Measurements from ENCODE around the gene PRKACG.
"Not testable (repeated sequence)": the region's sequence is repeated elsewhere in the genome, so short reads cannot be mapped to it uniquely, and the experiment has no call there.

The PRKACG gene

GRCh38 chr9:69014013-69014412 lies at the start of gene PRKACG:
Gene PRKACG, minus strand, starts transcription at chr9:69014113. Its CDS starts 21 bp downstream, at chr9:69014092.
- peak within 1 kb of the TSS; percentile 64 for H3K27ac Mint-ChIP-seq
- H3K9me3 Mint-ChIP-seq = no peaks in the 10 kb centered on the region
- H3K4me3 Mint-ChIP-seq = peak within 1 kb of the TSS; percentile 33
- no peaks in the 10 kb centered on the region for H3K36me3 Mint-ChIP-seq (ENCODE audit: low read depth)
- peaks cover 5% of the 10 kb centered on the region for H3K27me3 Mint-ChIP-seq
- H3K4me1 Mint-ChIP-seq (ENCODE audit: low read depth) = peaks cover 39% of the 10 kb centered on the region
- intact Hi-C loops (cut with micrococcal nuclease) = no loop called here

GRCh38 chr9:69062195-69062594 lies 48.3 kb upstream of the PRKACG start:
- Mint-ChIP-seq H3K4me1 (ENCODE audit: low read depth) (no peaks in the 10 kb centered on the region), H3K36me3 (ENCODE audit: low read depth) (peaks cover 45% of the 10 kb centered on the region), H3K27ac (no peak overlapping the region), H3K9me3 (no peaks in the 10 kb centered on the region), H3K27me3 (no peaks in the 10 kb centered on the region), H3K4me3 (no peak overlapping the region)
- intact Hi-C loops (cut with micrococcal nuclease) = no loop called here

- H3K4me1 Mint-ChIP-seq (ENCODE audit: low read depth) = no peaks in the 10 kb centered on the region
- H3K36me3 Mint-ChIP-seq (ENCODE audit: low read depth) = peaks cover 40% of the 10 kb centered on the region
- H3K4me3 Mint-ChIP-seq = no peak overlapping the region
- no peaks in the 10 kb centered on the region for H3K27me3 Mint-ChIP-seq
- H3K27ac Mint-ChIP-seq = no peak overlapping the region
- intact Hi-C loops (cut with micrococcal nuclease) = no loop called here
- H3K9me3 Mint-ChIP-seq = no peaks in the 10 kb centered on the region
Measured at GRCh38 chr9:69060766-69061165, 46.9 kb upstream of the PRKACG start.

GRCh38 chr9:69058101-69058500 lies 44.2 kb upstream of the PRKACG start:
- intact Hi-C loops (cut with micrococcal nuclease) = no loop called here
- Mint-ChIP-seq H3K36me3 (ENCODE audit: low read depth) (peaks cover 40% of the 10 kb centered on the region), H3K9me3 (no peaks in the 10 kb centered on the region), H3K27ac (no peak overlapping the region), H3K27me3 (no peaks in the 10 kb centered on the region), H3K4me1 (ENCODE audit: low read depth) (peaks cover 5% of the 10 kb centered on the region), H3K4me3 (no peak overlapping the region)

GRCh38 chr9:69056191-69056815 lies 42.4 kb upstream of the PRKACG start:
- H3K27ac Mint-ChIP-seq = no peak overlapping the region
- H3K36me3 Mint-ChIP-seq (ENCODE audit: low read depth) = peaks cover 42% of the 10 kb centered on the region
- no peaks in the 10 kb centered on the region for H3K9me3 Mint-ChIP-seq

GRCh38 chr9:69054989-69055388 lies 41.1 kb upstream of the PRKACG start:
- intact Hi-C loops (cut with micrococcal nuclease) = loop anchor here (1.0 kb wide), 1 partner anchor 138 kb away; no protein-coding TSS in a partner anchor
- Mint-ChIP-seq H3K36me3 (ENCODE audit: low read depth) (peaks cover 35% of the 10 kb centered on the region), H3K9me3 (no peaks in the 10 kb centered on the region), H3K4me3 (no peak overlapping the region), H3K27me3 (no peaks in the 10 kb centered on the region), H3K4me1 (ENCODE audit: low read depth) (peaks cover 5% of the 10 kb centered on the region), H3K27ac (no peak overlapping the region)

More at GRCh38 chr9:69056191-69056815, 42.4 kb upstream of the PRKACG start:
- no peaks in the 10 kb centered on the region for H3K27me3 Mint-ChIP-seq
- intact Hi-C loops (cut with micrococcal nuclease) = no loop called here
- no peak overlapping the region for H3K4me3 Mint-ChIP-seq
- peaks cover 5% of the 10 kb centered on the region for H3K4me1 Mint-ChIP-seq (ENCODE audit: low read depth)

- H3K9me3 Mint-ChIP-seq; H3K27me3 Mint-ChIP-seq; H3K27ac Mint-ChIP-seq; H3K4me3 Mint-ChIP-seq; intact Hi-C loops (cut with micrococcal nuclease): not testable (repeated sequence)
- Mint-ChIP-seq H3K36me3 (ENCODE audit: low read depth) (peaks cover 42% of the 10 kb centered on the region), H3K4me1 (ENCODE audit: low read depth) (peaks cover 14% of the 10 kb centered on the region)
Measured at GRCh38 chr9:69050936-69051335, 37.0 kb upstream of the PRKACG start.

- intact Hi-C loops (cut with micrococcal nuclease) = no loop called here
- no peaks in the 10 kb centered on the region for H3K27me3 Mint-ChIP-seq
- H3K9me3 Mint-ChIP-seq = no peaks in the 10 kb centered on the region
- H3K4me3 Mint-ChIP-seq = no peak overlapping the region
- no peak overlapping the region for H3K27ac Mint-ChIP-seq
- H3K4me1 Mint-ChIP-seq (ENCODE audit: low read depth) = peaks cover 16% of the 10 kb centered on the region
- H3K36me3 Mint-ChIP-seq (ENCODE audit: low read depth) = peaks cover 41% of the 10 kb centered on the region
Measured at GRCh38 chr9:69049094-69049493, 35.2 kb upstream of the PRKACG start.

- peaks cover 20% of the 10 kb centered on the region for H3K4me1 Mint-ChIP-seq (ENCODE audit: low read depth)
- intact Hi-C loops (cut with micrococcal nuclease) = no loop called here
- H3K4me3 Mint-ChIP-seq = no peak overlapping the region
- H3K27ac Mint-ChIP-seq = no peak overlapping the region
- peaks cover 34% of the 10 kb centered on the region for H3K36me3 Mint-ChIP-seq (ENCODE audit: low read depth)
- H3K27me3 Mint-ChIP-seq = no peaks in the 10 kb centered on the region
- no peaks in the 10 kb centered on the region for H3K9me3 Mint-ChIP-seq
Measured at GRCh38 chr9:69047371-69047770, 33.5 kb upstream of the PRKACG start.

GRCh38 chr9:69046723-69047122 lies 32.8 kb upstream of the PRKACG start:
- intact Hi-C loops (cut with micrococcal nuclease) = no loop called here
- Mint-ChIP-seq H3K9me3 (no peaks in the 10 kb centered on the region), H3K4me3 (no peak overlapping the region), H3K27me3 (no peaks in the 10 kb centered on the region), H3K27ac (no peak overlapping the region), H3K36me3 (ENCODE audit: low read depth) (peaks cover 34% of the 10 kb centered on the region), H3K4me1 (ENCODE audit: low read depth) (peaks cover 26% of the 10 kb centered on the region)

GRCh38 chr9:69045821-69046220 lies 31.9 kb upstream of the PRKACG start:
- Mint-ChIP-seq H3K27ac (no peak overlapping the region), H3K27me3 (no peaks in the 10 kb centered on the region), H3K4me1 (ENCODE audit: low read depth) (peaks cover 29% of the 10 kb centered on the region)

GRCh38 chr9:69044240-69045219 lies 30.6 kb upstream of the PRKACG start:
- H3K36me3 Mint-ChIP-seq (ENCODE audit: low read depth) = peaks cover 34% of the 10 kb centered on the region
- no peaks in the 10 kb centered on the region for H3K27me3 Mint-ChIP-seq
- H3K9me3 Mint-ChIP-seq = no peaks in the 10 kb centered on the region
- intact Hi-C loops (cut with micrococcal nuclease) = no loop called here
- H3K4me1 Mint-ChIP-seq (ENCODE audit: low read depth) = peaks cover 29% of the 10 kb centered on the region
- no peak overlapping the region for H3K4me3 Mint-ChIP-seq
- H3K27ac Mint-ChIP-seq = peak overlapping the region; percentile 8

More at GRCh38 chr9:69045821-69046220, 31.9 kb upstream of the PRKACG start:
- intact Hi-C loops (cut with micrococcal nuclease) = no loop called here
- Mint-ChIP-seq H3K9me3 (no peaks in the 10 kb centered on the region), H3K36me3 (ENCODE audit: low read depth) (peaks cover 34% of the 10 kb centered on the region), H3K4me3 (no peak overlapping the region)

- H3K36me3 Mint-ChIP-seq (ENCODE audit: low read depth) = peaks cover 12% of the 10 kb centered on the region
- intact Hi-C loops (cut with micrococcal nuclease) = no loop called here
- no peak overlapping the region for H3K4me3 Mint-ChIP-seq
- H3K27me3 Mint-ChIP-seq = no peaks in the 10 kb centered on the region
- H3K9me3 Mint-ChIP-seq = no peaks in the 10 kb centered on the region
- peaks cover 27% of the 10 kb centered on the region for H3K4me1 Mint-ChIP-seq (ENCODE audit: low read depth)
- no peak overlapping the region for H3K27ac Mint-ChIP-seq
Measured at GRCh38 chr9:69040646-69041045, 26.7 kb upstream of the PRKACG start.

- intact Hi-C loops (cut with micrococcal nuclease) = loop anchor here (5.0 to 10.0 kb wide), 2 partner anchors 156 to 718 kb away; no protein-coding TSS in a partner anchor
- peak overlapping the region; percentile 93 for H3K4me3 Mint-ChIP-seq
- H3K4me1 Mint-ChIP-seq (ENCODE audit: low read depth) = peaks cover 14% of the 10 kb centered on the region
- H3K36me3 Mint-ChIP-seq (ENCODE audit: low read depth) = peaks cover 6% of the 10 kb centered on the region
- peak overlapping the region; percentile 98 for H3K27ac Mint-ChIP-seq
- H3K27me3 Mint-ChIP-seq = no peaks in the 10 kb centered on the region
- H3K9me3 Mint-ChIP-seq = no peaks in the 10 kb centered on the region
Measured at GRCh38 chr9:69036799-69037198, 22.9 kb upstream of the PRKACG start.
